GM11168 (cell line): ENCODE measurements around the gene POLE3.
"Not testable (repeated sequence)": the region's sequence is repeated elsewhere in the genome, so short reads cannot be mapped to it uniquely, and the experiment has no call there.

Experiments
- in situ Hi-C: fragments of 300-500 bp; cut with MboI; formaldehyde crosslinking; loops from one replicate; pipeline ENCODE4 v1.12.0; 2022; ENCODE audit warnings: low sequenced_read_pairs; ENCODE audit not compliant: unreplicated experiment

Gene POLE3

DNA sequence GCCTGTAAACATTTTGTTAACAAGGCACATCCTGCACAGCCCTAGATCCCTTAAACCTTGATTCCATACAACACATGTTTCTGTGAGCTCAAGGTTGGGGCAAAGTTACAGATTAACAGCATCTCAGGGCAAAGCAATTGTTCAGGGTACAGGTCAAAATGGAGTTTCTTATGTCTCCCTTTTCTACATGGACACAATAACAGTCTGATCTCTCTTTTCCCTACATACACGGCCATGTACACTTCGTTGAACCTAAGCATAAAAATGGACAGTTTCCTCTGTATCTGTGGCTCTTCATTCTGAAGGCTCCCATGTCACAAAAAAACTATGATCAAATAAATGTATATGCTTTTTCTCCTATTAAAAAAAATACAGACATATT, 30.7 kb downstream of the POLE3 start:
- in situ Hi-C loops: not testable (repeated sequence)

DNA sequence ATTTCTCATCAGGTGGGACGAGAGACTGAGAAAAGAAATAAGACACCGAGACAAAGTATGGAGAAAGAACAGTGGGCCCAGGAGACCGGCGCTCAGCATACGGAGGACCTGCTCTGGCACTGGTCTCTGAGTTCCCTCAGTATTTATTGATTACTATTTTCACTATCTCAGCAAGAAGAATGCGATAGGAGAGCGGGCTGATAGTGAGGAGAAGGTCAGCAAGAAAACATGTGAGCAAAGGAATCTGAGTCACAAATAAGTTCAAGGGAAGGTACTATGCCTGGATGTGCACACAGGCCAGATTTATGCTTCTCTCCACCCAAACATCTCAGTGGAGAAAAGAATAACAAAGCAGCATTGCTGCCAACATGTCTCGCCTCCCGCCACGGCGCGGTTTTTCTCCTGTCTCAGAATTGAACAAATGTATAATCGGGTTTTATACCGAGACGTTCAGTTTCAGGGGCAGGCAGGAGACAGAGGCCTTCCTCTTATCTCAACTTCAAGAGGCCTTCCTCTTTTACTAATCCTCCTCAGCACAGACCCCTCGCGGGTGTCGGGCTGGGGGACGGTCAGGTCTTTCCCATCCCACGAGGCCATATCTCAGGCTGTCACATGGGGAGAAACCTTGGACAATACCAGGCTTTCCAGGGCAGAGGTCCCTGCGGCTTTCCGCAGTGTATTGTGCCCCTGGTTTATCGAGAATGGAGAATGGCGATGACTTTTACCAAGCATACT, 31.2 kb downstream of the POLE3 start:
- in situ Hi-C loops: not testable (repeated sequence)

GRCh38 chr9:113376634-113377567, 33.6 kb downstream of the POLE3 start, which contains the start of gene HDHD3:
Gene HDHD3 (minus strand): TSS chr9:113376986. CDS start chr9:113374354, 2,632 bp downstream.
- in situ Hi-C loops: no loop called here

DNA sequence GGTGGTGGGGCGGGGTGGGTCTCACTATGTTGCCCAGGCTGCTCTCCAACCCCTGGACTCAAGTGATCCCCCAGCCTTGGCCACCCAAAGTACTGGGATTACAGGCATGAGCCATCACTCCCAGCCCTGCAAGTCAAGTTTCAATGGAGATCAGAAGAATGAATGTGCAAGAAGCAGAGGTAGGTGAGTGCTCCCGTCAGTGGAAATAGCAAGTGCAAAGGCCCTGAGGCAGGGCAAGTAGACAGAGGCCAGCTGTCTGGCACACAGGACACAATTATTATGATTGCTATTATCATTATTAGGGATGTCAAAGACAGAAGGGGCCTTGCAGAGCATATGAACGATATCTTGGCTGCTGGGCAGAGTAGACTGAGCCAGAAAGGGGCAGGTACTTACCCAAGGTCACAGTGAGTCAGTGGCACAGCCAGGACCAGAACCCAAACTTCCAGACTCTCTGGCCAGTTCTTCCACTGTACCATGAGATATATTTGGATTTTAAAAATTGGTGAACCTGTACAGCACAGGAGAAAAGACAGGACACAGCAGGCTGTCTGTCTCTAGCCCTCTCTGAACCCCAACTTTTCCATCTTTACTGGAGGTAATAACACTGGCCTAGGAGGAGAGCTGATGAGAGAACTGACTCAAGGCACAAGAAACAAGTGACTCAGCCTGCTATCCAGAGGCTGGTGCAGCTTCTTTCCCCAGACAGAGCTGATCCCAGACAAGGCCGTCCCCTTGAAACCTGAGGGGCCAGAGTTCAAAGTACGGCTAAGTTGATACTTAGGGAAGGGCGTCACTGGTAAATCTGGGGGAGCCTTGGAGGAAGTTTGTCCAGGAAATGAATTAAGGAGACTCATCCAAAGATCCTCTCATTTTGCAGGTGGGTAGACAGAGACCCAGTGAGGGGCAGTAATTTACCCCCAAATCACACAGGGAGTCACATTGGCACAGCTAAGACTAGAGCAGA, 35.1 kb downstream of the POLE3 start:
- in situ Hi-C loops: no loop called here

- in situ Hi-C loops: no loop called here
Measured at GRCh38 chr9:113373676-113374392, 36.6 kb downstream of the POLE3 start.

DNA sequence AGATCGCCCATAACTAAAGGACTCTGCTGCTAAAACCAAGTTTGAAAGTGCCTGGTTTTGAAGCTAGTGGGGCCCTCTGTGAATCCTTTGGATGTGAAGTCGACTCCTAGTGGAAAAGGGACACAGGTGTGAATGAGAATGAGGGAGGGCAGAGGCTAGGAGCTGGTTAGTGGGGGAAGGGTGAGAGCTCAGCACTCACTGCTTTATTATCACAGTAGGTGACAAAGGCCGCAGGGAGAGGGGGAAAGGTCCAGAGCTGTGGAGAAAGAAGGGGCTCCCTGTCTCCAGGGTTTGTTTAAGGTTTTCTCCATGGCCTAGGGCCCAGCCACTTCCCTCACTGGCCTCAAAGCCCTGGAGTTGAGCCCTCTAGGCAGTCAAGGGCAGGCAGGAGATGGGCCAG, 37.2 kb downstream of the POLE3 start:
- in situ Hi-C loops: no loop called here

DNA sequence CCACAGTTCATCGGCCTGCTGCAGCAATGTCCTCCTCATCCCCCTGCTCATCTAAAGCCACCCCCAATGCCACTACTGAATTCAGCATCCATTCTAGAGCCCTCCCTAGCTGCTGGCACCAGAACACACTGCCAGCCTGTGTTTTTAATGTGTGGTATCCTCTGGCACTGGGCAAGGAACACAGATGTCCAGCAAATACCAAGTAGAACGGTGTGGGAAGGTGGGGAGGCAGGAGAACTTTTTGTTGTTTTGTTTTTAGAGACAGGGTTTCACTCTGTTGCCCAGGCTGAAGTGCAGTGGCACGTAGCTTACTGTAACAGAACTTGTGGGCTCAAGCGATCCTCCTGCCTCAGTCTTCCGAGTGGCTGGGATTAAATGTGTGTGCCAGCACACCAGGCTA, 38.4 kb downstream of the POLE3 start:
- in situ Hi-C loops: no loop called here

DNA sequence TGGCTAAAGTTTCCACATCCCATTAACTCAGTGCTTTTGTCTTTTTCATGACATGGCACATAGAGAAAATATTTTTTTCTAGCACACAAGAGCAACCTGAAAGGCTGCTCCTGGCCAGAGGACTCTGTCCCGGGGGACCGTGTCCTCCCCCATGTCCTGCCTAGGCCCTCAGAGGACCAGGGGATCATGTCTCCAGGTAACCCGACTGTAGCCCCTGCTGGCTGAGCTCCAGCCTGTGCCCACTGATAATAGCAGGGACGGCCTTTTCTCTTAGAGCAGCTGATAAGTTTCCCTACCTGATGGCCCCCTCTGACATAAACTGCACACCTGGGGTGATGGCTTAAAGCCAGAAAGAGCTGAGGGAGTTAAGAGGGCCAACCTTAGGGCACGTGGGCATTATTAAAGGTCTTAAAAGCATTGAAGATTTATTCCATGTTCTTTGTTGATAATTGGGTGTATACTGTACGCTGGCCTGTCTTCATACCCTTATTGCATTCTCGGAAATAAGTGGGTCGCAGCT, 39.6 kb downstream of the POLE3 start:
- in situ Hi-C loops: no loop called here

GRCh38 chr9:113369855-113370140, 40.7 kb downstream of the POLE3 start:
- in situ Hi-C loops: no loop called here

GRCh38 chr9:113368982-113369854, 41.3 kb downstream of the POLE3 start:
- in situ Hi-C loops: no loop called here

DNA sequence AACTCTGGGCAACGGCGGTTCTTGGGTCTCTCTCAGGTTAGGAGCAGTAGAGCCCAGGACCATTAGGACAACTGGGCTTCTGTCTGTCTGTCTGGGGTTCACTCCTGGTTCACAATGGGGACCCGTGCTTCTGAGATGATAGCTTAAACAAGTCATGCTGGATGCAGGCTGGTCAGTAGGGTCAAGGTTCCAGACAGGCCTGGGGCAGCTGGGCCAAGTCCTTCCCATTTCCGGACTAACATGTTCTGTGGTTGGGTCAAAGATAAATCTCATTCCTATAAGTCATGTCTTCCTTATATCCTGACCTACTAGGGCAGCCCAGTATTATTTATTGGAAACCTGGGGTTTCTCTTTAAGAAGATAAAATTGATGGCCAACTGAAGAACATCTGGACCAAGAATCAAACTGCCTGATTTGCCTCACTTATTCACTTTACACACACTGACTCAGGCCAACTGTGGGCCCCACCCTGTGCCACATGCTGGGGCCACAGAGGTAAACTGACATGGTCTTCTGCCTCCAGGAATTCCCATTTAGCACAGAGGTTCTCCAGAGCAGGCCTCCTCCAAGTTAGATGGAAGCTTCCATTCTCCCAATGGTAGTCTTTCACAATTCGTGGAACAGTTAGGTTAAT, 42.0 kb downstream of the POLE3 start:
- in situ Hi-C loops: no loop called here

DNA sequence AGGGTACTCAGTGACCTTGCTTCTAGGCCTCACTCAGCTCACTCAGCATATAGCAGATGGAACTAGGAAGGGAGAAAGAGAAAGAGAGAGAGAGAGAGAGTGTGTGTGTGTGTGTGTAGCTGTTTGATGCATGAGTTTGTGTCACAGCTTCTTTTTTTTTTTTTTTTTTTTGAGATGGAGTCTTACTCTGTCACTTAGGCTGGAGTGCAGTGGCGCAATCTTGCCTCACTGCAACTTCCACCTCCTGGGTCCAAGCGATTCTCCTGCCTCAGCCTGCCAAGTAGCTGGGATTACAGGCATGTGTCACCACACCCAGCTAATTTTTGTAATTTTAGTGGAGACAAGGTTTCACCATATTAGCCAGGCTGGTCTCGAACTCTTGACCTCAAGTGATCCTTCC, 44.8 kb downstream of the POLE3 start:
- in situ Hi-C loops: not testable (repeated sequence)

DNA sequence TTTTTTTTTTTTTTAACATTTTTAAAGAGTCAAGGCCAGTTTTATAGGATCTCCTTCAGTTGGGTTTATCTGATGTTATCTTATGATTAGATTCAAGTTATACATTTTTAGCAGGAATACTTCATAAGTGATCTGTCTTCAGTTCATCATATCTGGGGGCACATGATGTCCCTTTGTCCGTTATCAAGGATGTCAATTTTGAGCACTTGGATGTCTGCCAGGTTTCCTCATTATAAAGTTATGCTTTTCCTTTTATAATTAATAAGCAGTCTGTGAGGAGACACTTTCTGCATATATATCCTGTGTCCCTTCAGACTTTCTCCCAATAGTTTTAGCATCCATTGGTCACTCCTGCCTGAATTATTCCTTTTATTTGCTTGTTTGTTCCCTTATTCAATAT, 45.5 kb downstream of the POLE3 start:
- in situ Hi-C loops: no loop called here

DNA sequence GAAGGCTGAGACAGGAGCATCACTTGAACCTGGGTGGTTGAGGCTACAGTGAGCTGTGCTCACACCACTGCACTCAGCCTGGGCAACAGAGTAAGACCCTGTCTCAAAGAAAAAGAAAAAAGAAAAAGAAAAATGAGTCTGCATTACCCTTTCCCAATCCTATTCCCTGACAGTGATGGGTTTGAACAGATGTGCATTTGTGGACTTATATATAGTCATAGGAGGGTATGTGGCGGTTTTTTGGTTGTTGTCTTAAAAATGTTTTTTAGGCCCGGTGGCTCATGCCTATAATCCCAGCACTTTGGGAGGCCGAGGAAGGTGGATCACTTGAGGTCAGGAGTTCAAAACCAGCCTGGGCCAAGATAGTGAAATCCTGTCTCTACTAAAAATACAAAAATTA, 47.1 kb downstream of the POLE3 start:
- in situ Hi-C loops: no loop called here

DNA sequence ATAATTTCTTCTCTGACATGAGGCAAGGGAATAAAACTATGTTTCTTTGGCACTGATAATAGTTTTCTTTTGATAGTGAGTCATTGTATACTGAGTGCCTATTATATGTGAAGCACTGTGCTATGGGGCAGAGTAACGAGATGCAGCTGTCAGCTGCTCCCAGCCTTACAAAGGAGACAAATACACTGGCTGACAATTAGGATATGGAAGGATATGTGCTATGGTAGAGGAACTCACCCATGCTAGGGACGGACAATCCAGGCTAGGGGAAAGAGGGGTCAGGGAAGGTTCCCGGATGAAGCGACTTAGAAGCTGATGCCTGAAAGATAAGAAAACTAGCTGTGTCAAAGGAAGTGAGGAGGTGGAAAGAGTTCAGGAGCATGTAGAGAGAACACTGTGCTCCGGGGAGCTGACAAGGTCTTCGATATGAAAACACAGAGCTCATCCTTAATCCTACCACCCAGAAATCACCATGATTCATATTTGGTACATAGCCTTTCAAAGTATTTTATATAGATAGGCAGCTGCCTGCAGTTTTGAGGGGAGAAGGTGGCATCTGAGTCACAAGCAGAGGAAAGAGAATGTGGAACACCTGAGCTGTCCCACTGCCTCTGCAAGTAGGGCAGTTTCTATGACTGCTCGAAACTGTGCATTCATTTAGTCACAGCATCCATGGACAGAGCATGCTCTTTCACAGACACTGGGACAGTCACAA, 49.0 kb downstream of the POLE3 start:
- in situ Hi-C loops: no loop called here

- in situ Hi-C loops: no loop called here
Measured at GRCh38 chr9:113360242-113360842, 50.1 kb downstream of the POLE3 start.

DNA sequence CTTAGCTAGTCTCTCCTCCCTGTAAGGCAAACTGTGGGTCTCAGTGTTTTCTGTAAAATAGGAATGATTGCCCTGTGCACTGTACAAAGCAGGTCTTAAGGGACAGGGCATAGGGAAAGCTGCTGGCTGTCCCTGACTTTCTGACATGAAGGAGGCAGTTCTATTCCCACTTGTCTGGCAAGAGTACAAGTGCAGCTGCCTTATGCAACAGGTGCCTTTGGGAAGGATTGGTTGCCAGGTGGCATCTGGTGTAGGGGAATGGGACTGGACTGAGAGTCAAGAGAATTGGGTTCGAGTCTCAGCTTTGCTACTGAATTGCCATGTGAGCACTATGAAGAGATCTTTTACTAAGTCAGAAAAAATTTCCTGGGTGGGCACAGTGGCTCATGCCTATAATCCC, 51.1 kb downstream of the POLE3 start:
- in situ Hi-C loops: no loop called here
